GM19463 (cell line): Measurements from ENCODE around the gene PPP1R37.

Experiments used
- ATAC-seq: cut with Tn5 transposase; IDR thresholded peaks from one replicate; pipeline ENCODE4 v1.9.1; 2021; ENCODE audit warnings: mild to moderate bottlenecking, moderate library complexity; ENCODE audit not compliant: unreplicated experiment

Gene PPP1R37

DNA sequence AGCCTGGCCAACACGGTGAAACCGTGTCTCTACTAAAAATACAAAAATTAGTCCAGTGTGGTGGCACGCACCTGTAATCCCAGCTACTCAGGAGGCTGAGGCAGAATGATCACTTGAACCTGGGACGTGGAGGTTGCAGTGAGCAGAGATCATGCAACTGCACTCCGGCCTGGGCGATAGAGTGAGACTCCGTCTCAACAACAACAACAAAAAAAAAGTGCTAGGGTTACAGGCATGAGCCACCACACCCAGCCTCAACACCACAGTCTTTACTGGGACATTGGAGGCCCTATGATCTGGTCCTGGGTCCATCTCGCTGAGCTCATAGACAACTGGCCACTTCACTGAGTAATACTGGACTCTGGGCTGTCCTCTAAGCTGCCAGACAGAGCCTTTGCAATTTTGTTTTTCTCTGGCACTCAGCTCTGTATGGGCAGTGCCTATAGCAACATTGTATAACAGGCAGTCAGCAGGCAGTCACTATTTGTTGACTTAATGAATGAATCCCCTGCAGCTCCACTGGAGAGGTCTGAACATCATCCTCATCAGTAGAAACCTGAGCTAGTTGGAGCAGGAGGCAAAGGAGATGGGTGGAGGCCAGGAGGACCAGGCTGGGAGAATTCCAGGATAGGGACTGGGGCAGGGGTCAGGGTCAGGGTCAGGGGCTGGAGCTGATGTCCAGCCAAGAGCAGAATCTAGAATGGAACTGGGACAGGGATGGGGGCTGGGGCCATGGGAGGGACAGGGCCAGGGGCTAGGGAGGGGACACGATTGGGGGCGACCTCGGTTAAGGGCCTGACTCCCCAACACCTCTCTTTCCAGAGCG lies 93.7 kb downstream of the PPP1R37 start:
- ATAC-seq: no peak

DNA sequence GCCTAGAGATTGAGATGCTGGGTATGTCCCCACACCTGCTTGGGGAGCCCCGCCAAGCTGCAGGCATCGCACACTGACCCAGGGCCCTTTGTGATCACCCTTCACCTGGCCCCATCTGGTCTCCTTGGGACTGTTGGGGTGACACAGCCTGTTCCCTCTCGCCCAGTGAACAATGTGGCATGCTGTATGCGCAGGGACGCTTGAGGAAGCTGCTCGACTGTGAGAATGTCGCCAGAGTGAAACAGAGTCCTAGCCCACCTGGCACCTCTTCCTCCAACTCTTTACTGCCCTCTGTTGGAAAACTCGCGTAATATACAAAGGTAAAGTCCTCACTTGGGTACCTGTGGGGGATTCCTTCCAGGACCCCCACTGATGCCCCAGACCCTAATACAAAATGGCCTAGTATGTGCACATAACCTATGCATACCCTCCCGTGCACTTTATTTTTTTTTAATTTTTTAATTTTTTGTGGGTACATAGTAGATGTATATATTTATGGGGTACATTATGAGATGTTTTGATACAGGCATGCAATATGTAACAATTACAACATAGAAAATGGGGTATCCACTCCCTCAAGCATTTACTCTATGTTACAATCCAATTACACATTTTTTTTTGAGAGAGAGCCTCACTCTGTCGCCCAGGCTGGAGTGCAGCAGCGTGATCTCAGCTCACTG lies 94.6 kb downstream of the PPP1R37 start:
- ATAC-seq: no peak

DNA sequence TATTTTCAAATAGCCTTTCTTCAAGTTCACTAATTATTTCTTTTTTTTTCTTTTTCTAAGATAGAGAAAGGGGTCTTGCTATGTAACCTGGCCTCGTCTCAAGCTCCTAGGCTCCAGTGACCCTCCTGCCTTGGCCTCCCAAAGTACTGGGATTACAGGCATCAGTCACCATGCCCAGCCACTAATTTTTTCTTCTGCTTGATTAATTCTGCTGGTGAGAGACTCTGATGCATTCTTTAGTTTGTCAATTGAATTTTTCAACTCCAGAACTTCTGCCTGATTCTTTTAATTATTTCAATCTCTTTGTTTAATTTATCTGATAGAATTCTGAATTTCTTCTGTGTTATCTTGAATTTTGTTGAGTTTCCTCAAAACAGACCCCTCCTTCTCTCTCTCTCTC lies 97.0 kb downstream of the PPP1R37 start:
- ATAC-seq: no peak

DNA sequence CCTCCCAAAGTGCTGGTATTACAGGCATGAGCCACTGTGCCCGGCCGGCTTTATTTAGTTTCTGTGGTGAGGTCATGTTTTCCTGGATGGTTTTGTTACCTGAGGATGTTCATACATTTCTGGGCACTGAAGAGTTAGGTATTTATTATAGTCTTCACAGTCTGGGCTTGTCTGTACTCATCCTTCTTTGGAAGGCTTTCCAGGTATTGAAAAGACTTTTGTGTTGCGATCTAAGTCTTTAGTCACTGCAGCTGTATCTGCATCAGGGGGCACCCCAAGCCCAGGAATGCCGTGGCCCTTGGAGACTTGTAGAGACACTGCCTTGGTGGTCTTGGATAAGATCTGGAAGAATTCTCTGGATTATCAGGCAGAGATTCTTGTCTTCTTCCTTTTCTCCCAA lies 98.4 kb downstream of the PPP1R37 start:
- ATAC-seq: no peak

DNA sequence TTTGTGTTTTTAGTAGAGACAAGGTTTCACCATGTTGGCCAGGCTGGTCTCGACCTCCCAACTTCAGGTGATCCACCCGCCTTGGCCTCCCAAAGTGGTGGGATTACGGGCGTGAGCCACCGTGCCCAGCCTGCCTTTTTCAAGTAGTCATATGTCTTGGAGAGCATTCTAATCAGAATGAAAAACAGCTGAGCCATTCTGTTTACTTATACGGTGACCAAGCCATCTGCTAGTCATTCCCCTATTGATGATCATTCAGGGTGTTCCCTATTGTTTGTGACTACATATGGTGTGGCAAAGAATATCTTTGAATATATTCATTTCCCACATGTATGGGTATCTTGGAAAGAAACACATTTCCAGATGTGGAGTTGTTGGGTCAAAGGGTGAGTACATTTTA lies 102.8 kb downstream of the PPP1R37 start:
- no peak for ATAC-seq
